Effector memory CD8-positive, alpha-beta T cell (primary cell): ENCODE data around the gene SGMS1.
"Not testable (repeated sequence)": the region's sequence is repeated elsewhere in the genome, so short reads cannot be mapped to it uniquely, and the experiment has no call there.

Experiments
- ATAC-seq: fragments of 150-1000 bp; cut with Tn5 transposase; replicated peaks from 2 replicates; pipeline ENCODE4 v1.10.0; 2021; ENCODE audit warnings: mild to moderate bottlenecking, moderate library complexity
- DNase-seq, 3 experiments: peaks; one replicate each; pipeline ENCODE4 v3.0.0; 2021
- H3K27ac Mint-ChIP-seq, 2 donors: one replicate each; pipeline ENCODE4 v1.8.0; 2022; ENCODE audit warnings: mild to moderate bottlenecking in 2 of 2, mixed read lengths in 2 of 2, moderate library complexity in 2 of 2
- H3K27me3 Mint-ChIP-seq, 2 donors: one replicate each; pipeline ENCODE4 v1.8.0; 2022; ENCODE audit warnings: mixed read lengths in 2 of 2
- H3K36me3 Mint-ChIP-seq: one replicate; pipeline ENCODE4 v1.8.0; 2022; ENCODE audit warnings: mild to moderate bottlenecking, moderate library complexity, mixed read lengths; ENCODE audit not compliant: insufficient read depth
- H3K4me1 Mint-ChIP-seq, 2 donors: one replicate each; pipeline ENCODE4 v1.8.0; 2022; ENCODE audit warnings: low read depth in 2 of 2, mixed read lengths in 2 of 2
- H3K4me3 Mint-ChIP-seq, 2 donors: one replicate each; pipeline ENCODE4 v1.8.0; 2022; ENCODE audit warnings: mild to moderate bottlenecking in 2 of 2, mixed read lengths in 2 of 2, moderate library complexity in 2 of 2
- H3K9me3 Mint-ChIP-seq, 2 donors: one replicate each; pipeline ENCODE4 v1.8.0; 2022; ENCODE audit warnings: mixed read lengths in 2 of 2

SGMS1 gene

GRCh38 chr10:50280049-50280841 is 343.5 kb downstream of the SGMS1 start:
- DNase-seq, result no peak
- Mint-ChIP-seq H3K4me1 (no peaks in the 10 kb centered on the region), H3K9me3 (no peaks in the 10 kb centered on the region), H3K4me3 (no peak overlapping the region), H3K27me3 (peaks cover 62 to 83% of the 10 kb centered on the region in 2 donors), H3K27ac (no peak overlapping the region), H3K36me3 (no peaks in the 10 kb centered on the region)
- ATAC-seq, result no peak

- no peak for ATAC-seq
- no peaks in the 10 kb centered on the region for H3K4me1 Mint-ChIP-seq
- no peaks in the 10 kb centered on the region for H3K9me3 Mint-ChIP-seq
- H3K27ac Mint-ChIP-seq, result no peak overlapping the region
- DNase-seq, result no peak
- H3K36me3 Mint-ChIP-seq, result no peaks in the 10 kb centered on the region
- peaks cover 61 to 83% of the 10 kb centered on the region in 2 donors for H3K27me3 Mint-ChIP-seq
- H3K4me3 Mint-ChIP-seq, result no peak overlapping the region
Observed at GRCh38 chr10:50279489-50279888, 344.3 kb downstream of the SGMS1 start.

GRCh38 chr10:50275650-50276235 is 348.0 kb downstream of the SGMS1 start:
- ATAC-seq (peak; percentile 32), DNase-seq (peak; percentile 8 to 15 (median 12))
- no peak overlapping the region for H3K4me3 Mint-ChIP-seq
- no peaks in the 10 kb centered on the region for H3K9me3 Mint-ChIP-seq
- H3K36me3 Mint-ChIP-seq, result no peaks in the 10 kb centered on the region
- H3K27me3 Mint-ChIP-seq, result peaks cover 32 to 45% of the 10 kb centered on the region in 2 donors
- no peak overlapping the region for H3K27ac Mint-ChIP-seq
- no peaks in the 10 kb centered on the region for H3K4me1 Mint-ChIP-seq

GRCh38 chr10:50272531-50272930 is 351.2 kb downstream of the SGMS1 start:
- Mint-ChIP-seq H3K36me3 (no peaks in the 10 kb centered on the region), H3K9me3 (no peaks in the 10 kb centered on the region), H3K27ac (no peak overlapping the region), H3K4me3 (no peak overlapping the region), H3K4me1 (no peaks in the 10 kb centered on the region), H3K27me3 (peaks cover 19 to 23% of the 10 kb centered on the region in 2 donors)
- ATAC-seq (no peak), DNase-seq (no peak)

GRCh38 chr10:50271564-50272250 is 352.0 kb downstream of the SGMS1 start:
- Mint-ChIP-seq H3K27me3 (peaks cover 11 to 24% of the 10 kb centered on the region in 2 donors), H3K4me1 (no peaks in the 10 kb centered on the region), H3K36me3 (no peaks in the 10 kb centered on the region), H3K4me3 (no peak overlapping the region), H3K27ac (no peak overlapping the region), H3K9me3 (no peaks in the 10 kb centered on the region)
- no peak for ATAC-seq
- DNase-seq, result no peak

- H3K4me1 Mint-ChIP-seq, H3K9me3 Mint-ChIP-seq, H3K4me3 Mint-ChIP-seq, H3K36me3 Mint-ChIP-seq, ATAC-seq, H3K27ac Mint-ChIP-seq, DNase-seq: not testable (repeated sequence)
- peaks cover 29 to 50% of the 10 kb centered on the region in 2 donors for H3K27me3 Mint-ChIP-seq
Observed at GRCh38 chr10:50267877-50268276, 355.9 kb downstream of the SGMS1 start.

GRCh38 chr10:50262625-50263024 is 361.1 kb downstream of the SGMS1 start:
- H3K36me3 Mint-ChIP-seq, H3K9me3 Mint-ChIP-seq, DNase-seq, ATAC-seq, H3K27ac Mint-ChIP-seq: not testable (repeated sequence)
- H3K4me1 Mint-ChIP-seq, result peaks cover 9 to 13% of the 10 kb centered on the region in 2 donors
- H3K4me3 Mint-ChIP-seq, result peak overlapping the region in 1 of 2 donors; percentile 44
- H3K27me3 Mint-ChIP-seq, result peaks cover 57 to 61% of the 10 kb centered on the region in 2 donors

GRCh38 chr10:50260791-50261281 is 362.9 kb downstream of the SGMS1 start:
- no peaks in the 10 kb centered on the region for H3K36me3 Mint-ChIP-seq
- H3K27me3 Mint-ChIP-seq, result peaks cover 54 to 58% of the 10 kb centered on the region in 2 donors
- peak; percentile 93 for ATAC-seq
- H3K4me1 Mint-ChIP-seq, result peaks cover 9 to 13% of the 10 kb centered on the region in 2 donors
- no peak overlapping the region for H3K27ac Mint-ChIP-seq
- H3K4me3 Mint-ChIP-seq, result no peak overlapping the region
- no peaks in the 10 kb centered on the region for H3K9me3 Mint-ChIP-seq
- DNase-seq, result no peak
